ENCODE measurements around the gene HCRTR2. TPM values are rescaled to one million over a fixed set of nuclear protein-coding genes. Genes with fewer than 3 reads are reported as not detected.
A peak's percentile ranks its signal among the peaks of the same experiment; 100 is the strongest.
"Not testable (repeated sequence)": the region's sequence is repeated elsewhere in the genome, so short reads cannot be mapped to it uniquely, and the experiment has no call there.

Gene HCRTR2
- total RNA-seq, 1 experiment from 2014 or later: not detected

- DNase-seq (ENCODE audit: extremely low read depth, low read depth): no peak
These were observed 36.6 kb downstream of the HCRTR2 start for GRCh38 chr6:55210952-55211351.

- DNase-seq (ENCODE audit: extremely low read depth, low read depth): no peak
These were observed 37.8 kb downstream of the HCRTR2 start for GRCh38 chr6:55212156-55212555.

GRCh38 chr6:55220961-55221360, 46.6 kb downstream of the HCRTR2 start:
- DNase-seq (ENCODE audit: extremely low read depth, low read depth): no peak

- no peak for DNase-seq (ENCODE audit: extremely low read depth, low read depth)
These were observed 53.5 kb downstream of the HCRTR2 start for GRCh38 chr6:55227862-55228261.

- no peak for DNase-seq (ENCODE audit: extremely low read depth, low read depth)
These were observed 64.8 kb downstream of the HCRTR2 start for GRCh38 chr6:55239099-55239498.

- peak; percentile 5 for DNase-seq (ENCODE audit: extremely low read depth, low read depth)
These were observed 66.8 kb downstream of the HCRTR2 start for GRCh38 chr6:55240975-55241605.

GRCh38 chr6:55250400-55250799, 76.1 kb downstream of the HCRTR2 start:
- DNase-seq (ENCODE audit: extremely low read depth, low read depth): no peak

- no peak for DNase-seq (ENCODE audit: extremely low read depth, low read depth)
These were observed 80.8 kb downstream of the HCRTR2 start for GRCh38 chr6:55255113-55255512.

- no peak for DNase-seq (ENCODE audit: extremely low read depth, low read depth)
These were observed 85.9 kb downstream of the HCRTR2 start for GRCh38 chr6:55260181-55260580.

- DNase-seq (ENCODE audit: extremely low read depth, low read depth): no peak
These were observed 91.2 kb downstream of the HCRTR2 start for GRCh38 chr6:55265409-55266114.

GRCh38 chr6:55266896-55267295, 92.6 kb downstream of the HCRTR2 start:
- DNase-seq (ENCODE audit: extremely low read depth, low read depth): no peak

GRCh38 chr6:55276745-55277530, 102.6 kb downstream of the HCRTR2 start:
- peak; percentile 37 for DNase-seq (ENCODE audit: extremely low read depth, low read depth)

GRCh38 chr6:55277646-55278045, 103.3 kb downstream of the HCRTR2 start:
- no peak for DNase-seq (ENCODE audit: extremely low read depth, low read depth)

GRCh38 chr6:55281215-55281614, 106.9 kb downstream of the HCRTR2 start:
- DNase-seq (ENCODE audit: extremely low read depth, low read depth): no peak

GRCh38 chr6:55282115-55282514, 107.8 kb downstream of the HCRTR2 start:
- DNase-seq (ENCODE audit: extremely low read depth, low read depth): no peak

GRCh38 chr6:55286824-55287223, 112.5 kb downstream of the HCRTR2 start:
- DNase-seq (ENCODE audit: extremely low read depth, low read depth): no peak

GRCh38 chr6:55290736-55291135, 116.4 kb downstream of the HCRTR2 start:
- DNase-seq (ENCODE audit: extremely low read depth, low read depth): no peak

GRCh38 chr6:55293116-55293515, 118.8 kb downstream of the HCRTR2 start:
- DNase-seq (ENCODE audit: extremely low read depth, low read depth): peak; percentile 1

- not testable (repeated sequence) for DNase-seq (ENCODE audit: extremely low read depth, low read depth)
These were observed 122.9 kb downstream of the HCRTR2 start for GRCh38 chr6:55297214-55297613.

- no peak for DNase-seq (ENCODE audit: extremely low read depth, low read depth)
These were observed 125.1 kb downstream of the HCRTR2 start for GRCh38 chr6:55299286-55299985.

GRCh38 chr6:55304747-55305146, 130.4 kb downstream of the HCRTR2 start:
- DNase-seq (ENCODE audit: extremely low read depth, low read depth): no peak

Measured in NCI-H460 (cell line).